ENCODE data around the gene NAMPT. TPM values are rescaled to one million over a fixed set of nuclear protein-coding genes. Genes with fewer than 3 reads are reported as not detected.

NAMPT gene
- total and polyA plus RNA-seq, 9 of the 15 experiments (the other 6 are each of a cell fraction or from before 2014, with no cell fraction given) = 41.1 to 160 (median 106) TPM

DNA sequence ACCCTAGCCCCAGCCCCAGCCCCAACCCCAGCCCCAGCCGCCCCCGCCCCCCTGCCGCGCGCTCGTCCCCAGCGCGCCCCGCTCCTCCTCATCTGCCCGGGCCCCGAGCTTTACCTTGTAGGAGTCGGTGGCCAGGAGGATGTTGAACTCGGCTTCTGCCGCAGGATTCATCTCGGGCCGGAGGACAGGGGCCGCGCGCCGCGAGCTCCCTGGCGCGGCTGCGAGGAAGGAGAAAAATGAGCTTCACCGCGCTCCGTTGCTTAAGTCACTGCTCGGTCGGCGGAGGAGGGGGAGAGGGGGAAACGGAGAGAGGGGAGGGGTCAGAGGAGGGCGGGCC, at the start of gene NAMPT (continued):
- no peak for TF ChIP-seq CBX1 (IDR thresholded peaks at IDR 0.05; ENCODE audit: low read depth)
- TF ChIP-seq HNRNPH1 (optimal IDR thresholded peaks at IDR 0.05; ENCODE audit: low read depth, low read length) = no peak
- TF ChIP-seq CBFA2T3 (IDR thresholded peaks at IDR 0.05) = no peak
- no peak for TF ChIP-seq ETS2 (tag; IDR thresholded peaks at IDR 0.05; ENCODE audit: borderline replicate concordance, poor library complexity, severe bottlenecking)
- TF ChIP-seq POLR3A (IDR thresholded peaks at IDR 0.05; ENCODE audit: borderline replicate concordance, extremely low read depth, insufficient read depth, insufficient read length) = no peak
- TF ChIP-seq ZNF24 (IDR thresholded peaks at IDR 0.05) = peak; percentile 47; the same call in 1 of the 2 replicates
- no peak for TF ChIP-seq FOSL1 (tag; conservative IDR thresholded peaks at IDR 0.05)
- no peak for TF ChIP-seq L3MBTL2 (IDR thresholded peaks at IDR 0.05)
- TF ChIP-seq ZNF551 (CRISPR knock-in tag; IDR thresholded peaks at IDR 0.05) = no peak
- TF ChIP-seq ZNF175 (CRISPR knock-in tag; IDR thresholded peaks at IDR 0.05; ENCODE audit: low read depth) = no peak
- peak; percentile 52; the same call in 1 of the 2 replicates for TF ChIP-seq PML (IDR thresholded peaks at IDR 0.05; ENCODE audit: low read length)
- no peak for TF ChIP-seq MYC (IDR thresholded peaks at IDR 0.05; ENCODE audit: low read depth, low read length)
- TF ChIP-seq MYC (CRISPR knock-in tag; IDR thresholded peaks at IDR 0.05; ENCODE audit: borderline replicate concordance, low read depth) = no peak
- no peak for TF ChIP-seq NR2C1 (IDR thresholded peaks at IDR 0.05)
- TF ChIP-seq NR2C1 (tag; IDR thresholded peaks at IDR 0.05) = no peak
- no peak for TF ChIP-seq TCF7L2 (IDR thresholded peaks at IDR 0.05; ENCODE audit: low read depth, low read length)
- TF ChIP-seq ARID1B (IDR thresholded peaks at IDR 0.05) = no peak
- TF ChIP-seq, protein P1, sequence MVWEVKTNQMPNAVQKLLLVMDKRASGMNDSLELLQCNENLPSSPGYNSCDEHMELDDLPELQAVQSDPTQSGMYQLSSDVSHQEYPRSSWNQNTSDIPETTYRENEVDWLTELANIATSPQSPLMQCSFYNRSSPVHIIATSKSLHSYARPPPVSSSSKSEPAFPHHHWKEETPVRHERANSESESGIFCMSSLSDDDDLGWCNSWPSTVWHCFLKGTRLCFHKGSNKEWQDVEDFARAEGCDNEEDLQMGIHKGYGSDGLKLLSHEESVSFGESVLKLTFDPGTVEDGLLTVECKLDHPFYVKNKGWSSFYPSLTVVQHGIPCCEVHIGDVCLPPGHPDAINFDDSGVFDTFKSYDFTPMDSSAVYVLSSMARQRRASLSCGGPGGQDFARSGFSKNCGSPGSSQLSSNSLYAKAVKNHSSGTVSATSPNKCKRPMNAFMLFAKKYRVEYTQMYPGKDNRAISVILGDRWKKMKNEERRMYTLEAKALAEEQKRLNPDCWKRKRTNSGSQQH (CRISPR knock-in tag; IDR thresholded peaks at IDR 0.05) = 0 out of 2 replicates have a peak, but pooled peaks have one; percentile 64
- no peak for TF ChIP-seq ZKSCAN3 (CRISPR knock-in tag; IDR thresholded peaks at IDR 0.05)
- TF ChIP-seq, protein P2, sequence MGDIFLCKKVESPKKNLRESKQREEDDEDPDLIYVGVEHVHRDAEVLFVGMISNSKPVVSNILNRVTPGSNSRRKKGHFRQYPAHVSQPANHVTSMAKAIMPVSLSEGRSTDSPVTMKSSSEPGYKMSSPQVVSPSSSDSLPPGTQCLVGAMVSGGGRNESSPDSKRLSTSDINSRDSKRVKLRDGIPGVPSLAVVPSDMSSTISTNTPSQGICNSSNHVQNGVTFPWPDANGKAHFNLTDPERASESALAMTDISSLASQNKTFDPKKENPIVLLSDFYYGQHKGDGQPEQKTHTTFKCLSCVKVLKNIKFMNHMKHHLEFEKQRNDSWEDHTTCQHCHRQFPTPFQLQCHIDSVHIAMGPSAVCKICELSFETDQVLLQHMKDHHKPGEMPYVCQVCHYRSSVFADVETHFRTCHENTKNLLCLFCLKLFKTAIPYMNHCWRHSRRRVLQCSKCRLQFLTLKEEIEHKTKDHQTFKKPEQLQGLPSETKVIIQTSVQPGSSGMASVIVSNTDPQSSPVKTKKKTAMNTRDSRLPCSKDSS (IDR thresholded peaks at IDR 0.05; ENCODE audit: low read depth, partially characterized antibody) = no peak
- TF ChIP-seq MCM2 (IDR thresholded peaks at IDR 0.05; ENCODE audit: low read depth) = no peak
- no peak for TF ChIP-seq SOX6 (IDR thresholded peaks at IDR 0.05)
- no peak for TF ChIP-seq BMI1 (IDR thresholded peaks at IDR 0.05; ENCODE audit: low read length)
- no peak for TF ChIP-seq ZNF445 (CRISPR knock-in tag; IDR thresholded peaks at IDR 0.05; ENCODE audit: low read depth)
- no peak for TF ChIP-seq CBFA2T2 (conservative IDR thresholded peaks at IDR 0.05)
- peak; percentile 86 for TF ChIP-seq TAF7 (tag; IDR thresholded peaks at IDR 0.05)
- TF ChIP-seq COPS2 (conservative IDR thresholded peaks at IDR 0.05) = no peak
- no peak for TF ChIP-seq ZNF77 (CRISPR knock-in tag; IDR thresholded peaks at IDR 0.05)
- no peak for TF ChIP-seq NFE2L1 (tag; IDR thresholded peaks at IDR 0.05; ENCODE audit: borderline replicate concordance, low read depth)
- TF ChIP-seq PTBP1 (IDR thresholded peaks at IDR 0.05; ENCODE audit: low read depth, low read length) = no peak
- TF ChIP-seq FOXK1 (CRISPR knock-in tag; IDR thresholded peaks at IDR 0.05; ENCODE audit: borderline replicate concordance) = no peak
- TF ChIP-seq TAL1 (IDR thresholded peaks at IDR 0.05) = no peak
- TF ChIP-seq SAFB2 (IDR thresholded peaks at IDR 0.05; ENCODE audit: borderline replicate concordance, low read depth, low read length, severe bottlenecking) = no peak

All from K562 (cell line).